ENCODE results near the gene GPR161.

Gene GPR161

GRCh38 chr1:168146626-168147025 lies 9.9 kb upstream of the GPR161 start:
- no peak for DNase-seq (ENCODE audit: low read depth)

DNA sequence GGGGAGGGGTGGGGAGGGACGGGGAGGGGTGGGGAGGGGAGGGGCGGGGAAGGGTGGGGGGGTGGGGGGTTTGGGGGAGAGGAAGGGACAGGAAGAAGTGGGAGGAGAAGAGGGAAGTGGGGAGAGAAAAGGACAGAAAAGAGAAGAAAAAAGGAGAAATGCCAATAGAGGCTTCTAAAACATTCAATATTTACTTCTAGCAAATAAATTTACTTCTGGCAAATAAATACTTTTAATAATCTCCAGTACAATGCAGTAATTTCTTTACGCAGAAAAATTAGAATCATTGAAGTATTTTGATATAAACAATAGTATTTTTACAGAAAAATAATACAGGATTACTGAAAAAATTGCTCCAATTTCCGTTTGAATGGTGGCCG lies 9.4 kb upstream of the GPR161 start:
- DNase-seq (ENCODE audit: low read depth): no peak

DNA sequence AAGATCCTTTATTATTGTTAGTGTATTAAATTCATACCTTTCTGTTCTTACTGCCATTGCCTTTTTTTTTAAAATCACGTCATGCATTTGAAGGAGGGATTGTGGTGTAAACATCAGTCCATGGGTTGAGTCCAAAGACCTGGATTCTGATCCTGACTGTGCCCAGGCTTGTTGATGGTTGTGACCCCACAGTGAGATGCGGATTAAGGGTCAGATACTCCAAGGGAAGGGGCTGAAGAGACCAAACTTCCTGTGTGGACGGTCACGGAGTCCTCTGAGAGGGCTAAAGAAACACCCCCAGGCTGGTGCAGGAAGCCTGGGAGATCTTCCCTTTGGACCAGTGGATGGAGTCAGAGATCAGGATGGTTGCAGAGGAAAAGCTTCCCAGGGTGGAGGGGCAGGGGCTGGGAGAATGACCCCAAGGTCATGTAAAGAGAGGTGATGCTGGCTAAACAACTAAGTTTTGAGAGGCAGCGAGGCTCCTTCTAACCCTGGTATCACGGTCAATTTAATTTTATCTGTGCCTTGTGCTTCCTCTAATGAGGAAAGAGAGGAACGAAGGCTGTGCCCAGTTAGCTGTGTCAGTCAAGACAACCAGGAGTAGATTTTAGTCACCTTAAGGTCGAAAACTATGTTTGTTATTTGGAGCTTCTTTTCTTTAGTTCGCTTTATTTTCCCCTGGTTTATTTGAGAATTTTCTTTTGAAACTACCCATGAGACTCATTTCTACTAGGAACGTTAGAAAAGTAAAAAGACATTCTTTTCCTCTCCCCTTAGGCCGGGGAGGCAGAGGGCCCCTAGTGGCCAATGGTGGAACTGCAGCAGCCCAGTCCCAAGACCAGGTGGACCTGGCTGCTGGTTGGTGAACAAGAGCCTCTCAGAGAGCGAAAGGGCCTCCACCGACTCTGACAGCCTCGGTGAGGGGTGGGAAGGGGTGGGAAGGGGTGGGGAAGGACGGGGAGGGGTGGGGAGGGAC lies 8.7 kb upstream of the GPR161 start:
- no peak for DNase-seq (ENCODE audit: low read depth)

GRCh38 chr1:168141871-168142385 lies 5.2 kb upstream of the GPR161 start:
- DNase-seq (ENCODE audit: low read depth): no peak

- DNase-seq (ENCODE audit: low read depth): no peak
Observed at GRCh38 chr1:168139070-168139469, 2.3 kb upstream of the GPR161 start.

GRCh38 chr1:168138134-168138533 lies 1.4 kb upstream of the GPR161 start:
- no peak for DNase-seq (ENCODE audit: low read depth)

DNA sequence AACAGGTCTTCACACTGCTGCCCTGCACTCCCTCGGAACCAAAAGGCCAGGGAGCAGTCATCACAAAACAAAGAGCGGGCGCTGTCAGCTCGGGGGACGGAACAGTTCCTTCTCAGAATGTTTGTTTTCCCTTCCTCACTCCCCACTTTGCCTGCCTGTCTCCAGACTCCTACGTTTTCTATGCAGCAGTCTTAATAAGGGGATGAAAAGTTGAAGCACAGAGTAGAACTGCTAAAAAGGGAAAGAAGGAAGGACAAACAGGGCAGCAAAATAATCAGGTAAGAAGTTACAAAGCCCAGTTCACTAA lies 738 bp upstream of the GPR161 start:
- DNase-seq (ENCODE audit: low read depth): no peak

GRCh38 chr1:168135921-168136708 lies 615 bp downstream of the GPR161 start:
- DNase-seq (ENCODE audit: low read depth): no peak

DNA sequence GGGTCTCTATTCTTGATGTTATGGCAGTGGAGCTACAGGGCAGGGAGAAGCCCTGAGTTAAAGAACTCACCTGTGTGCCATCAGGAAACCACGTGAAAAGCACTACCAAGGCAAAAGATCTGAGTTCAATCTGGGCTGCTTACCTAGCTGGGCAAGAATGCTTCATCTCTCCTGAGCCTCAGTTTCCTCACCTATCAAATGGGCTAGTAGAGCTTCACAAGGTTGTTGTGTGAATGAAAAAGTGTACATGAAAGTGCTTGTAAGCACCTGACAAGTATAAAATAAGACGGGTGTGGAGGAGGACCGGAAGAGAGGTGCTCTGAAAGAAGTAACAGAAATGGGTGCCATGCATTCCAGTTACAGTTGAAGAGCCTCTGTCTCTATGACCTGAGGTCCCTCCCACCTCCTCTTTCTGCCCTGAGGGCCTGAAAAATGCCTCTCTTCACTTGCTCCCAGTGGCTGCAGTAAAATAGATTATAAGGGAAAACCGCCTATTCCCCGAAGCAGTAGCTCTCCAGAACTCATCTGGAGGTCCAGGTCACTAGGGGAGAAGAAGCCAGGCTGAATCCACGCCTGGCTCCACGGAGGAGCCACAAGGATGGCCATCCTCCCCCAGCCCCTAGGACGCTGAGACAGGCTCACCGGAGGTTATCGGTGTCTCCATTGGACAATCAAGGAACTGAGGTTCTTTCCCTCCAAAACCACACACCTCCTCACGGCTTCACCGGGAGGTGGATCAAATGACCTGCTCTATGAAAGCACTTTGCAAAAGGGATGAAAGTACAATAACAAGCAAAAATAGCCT lies 1.4 kb downstream of the GPR161 start:
- DNase-seq (ENCODE audit: low read depth): no peak

GRCh38 chr1:168134642-168135041 lies 2.1 kb downstream of the GPR161 start:
- DNase-seq (ENCODE audit: low read depth): no peak

GRCh38 chr1:168134132-168134531 lies 2.6 kb downstream of the GPR161 start:
- DNase-seq (ENCODE audit: low read depth): no peak

- DNase-seq (ENCODE audit: low read depth): no peak
Observed at GRCh38 chr1:168129933-168130332, 6.8 kb downstream of the GPR161 start.

DNA sequence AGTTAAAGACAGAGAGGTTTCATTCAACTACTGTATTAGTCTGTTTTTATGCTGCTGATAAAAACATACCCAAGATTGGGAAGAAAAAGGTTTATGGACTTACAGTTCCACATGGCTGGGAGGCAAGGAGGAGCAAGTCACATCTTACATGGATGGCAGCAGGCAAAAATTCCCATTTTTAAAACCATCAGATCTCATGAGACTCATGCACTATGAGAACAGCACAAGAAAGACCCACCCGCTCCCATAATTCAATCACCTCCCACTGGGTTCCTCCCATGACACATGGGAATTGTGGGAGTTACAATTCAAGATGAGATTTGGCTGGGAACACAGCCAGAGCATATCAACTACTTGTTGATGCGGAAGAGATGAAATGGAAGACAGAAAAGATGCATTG lies 9.2 kb downstream of the GPR161 start:
- DNase-seq (ENCODE audit: low read depth): no peak

DNA sequence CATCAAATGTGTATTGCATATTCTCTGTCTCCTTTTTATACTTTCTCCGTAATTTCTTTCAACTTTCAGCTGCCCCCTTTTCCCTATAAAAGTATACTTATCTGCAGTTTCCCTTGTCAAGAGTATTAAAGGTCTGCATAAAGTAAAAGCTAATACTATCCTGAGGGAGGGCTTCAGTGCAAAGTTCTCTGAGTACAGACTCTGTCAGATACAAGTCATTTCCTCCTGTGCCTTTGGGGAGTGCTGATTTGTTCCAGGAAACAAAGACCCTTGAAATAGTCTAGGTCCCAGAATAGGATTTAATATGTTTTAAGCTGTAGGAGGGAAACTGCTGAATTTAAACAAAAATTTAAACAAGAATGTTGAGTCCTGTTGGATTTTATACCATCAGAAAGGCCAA lies 11.7 kb downstream of the GPR161 start:
- no peak for DNase-seq (ENCODE audit: low read depth)

GRCh38 chr1:168121401-168122011 lies 15.2 kb downstream of the GPR161 start:
- DNase-seq (ENCODE audit: low read depth): peak; percentile 79

DNA sequence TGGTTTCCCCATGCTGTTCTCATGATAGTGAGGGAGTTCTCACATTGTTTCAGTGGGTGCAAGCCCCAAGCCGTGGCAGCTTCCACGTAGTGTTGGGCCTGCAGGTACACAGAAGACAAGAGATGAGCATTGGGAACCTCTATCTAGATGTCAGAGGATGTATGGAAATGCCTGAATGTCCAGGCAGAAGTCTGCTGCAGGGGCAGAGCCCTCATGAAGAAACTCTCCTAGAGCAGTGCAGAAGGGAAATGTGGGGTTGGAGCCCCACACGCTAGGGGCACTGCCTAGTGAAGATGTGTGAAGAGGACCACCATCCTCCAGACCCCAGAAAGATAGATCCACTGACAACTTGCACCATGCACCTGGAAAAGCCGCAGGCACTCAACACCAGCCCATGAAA lies 17.0 kb downstream of the GPR161 start:
- DNase-seq (ENCODE audit: low read depth): no peak

- DNase-seq (ENCODE audit: low read depth): no peak
Observed at GRCh38 chr1:168116327-168116799, 20.4 kb downstream of the GPR161 start.

GRCh38 chr1:168114845-168115244 lies 21.9 kb downstream of the GPR161 start:
- DNase-seq (ENCODE audit: low read depth): no peak

DNA sequence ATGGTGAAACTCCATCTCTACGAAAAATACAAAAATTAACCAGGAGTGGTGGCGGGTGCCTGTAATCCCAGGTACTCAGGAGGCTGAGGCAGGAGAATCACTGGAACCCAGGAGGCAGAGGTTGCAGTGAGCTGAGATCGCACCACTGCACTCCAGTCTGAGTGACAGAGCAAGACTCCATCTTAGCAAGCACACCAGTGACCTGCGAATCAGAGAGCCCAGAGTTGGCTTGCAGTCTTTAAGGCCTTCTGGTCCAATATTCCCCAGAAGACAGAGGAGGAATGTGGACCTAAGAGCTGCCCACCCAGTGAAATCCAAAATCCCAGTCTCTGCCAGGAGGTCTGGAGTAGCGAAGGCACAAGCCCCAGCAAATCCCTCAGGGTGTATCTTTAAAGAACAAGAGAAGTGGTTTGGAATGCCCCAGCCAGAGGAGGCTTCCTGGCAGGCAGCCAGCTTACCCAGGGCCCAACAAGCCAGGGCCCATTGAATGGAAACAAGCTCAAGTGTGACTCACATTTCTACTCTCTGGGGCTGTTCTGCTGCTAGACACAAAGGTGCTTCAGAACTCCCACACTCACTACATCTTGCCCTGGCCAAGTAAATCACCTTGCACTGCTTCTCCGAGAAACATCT lies 23.9 kb downstream of the GPR161 start:
- DNase-seq (ENCODE audit: low read depth): no peak

DNA sequence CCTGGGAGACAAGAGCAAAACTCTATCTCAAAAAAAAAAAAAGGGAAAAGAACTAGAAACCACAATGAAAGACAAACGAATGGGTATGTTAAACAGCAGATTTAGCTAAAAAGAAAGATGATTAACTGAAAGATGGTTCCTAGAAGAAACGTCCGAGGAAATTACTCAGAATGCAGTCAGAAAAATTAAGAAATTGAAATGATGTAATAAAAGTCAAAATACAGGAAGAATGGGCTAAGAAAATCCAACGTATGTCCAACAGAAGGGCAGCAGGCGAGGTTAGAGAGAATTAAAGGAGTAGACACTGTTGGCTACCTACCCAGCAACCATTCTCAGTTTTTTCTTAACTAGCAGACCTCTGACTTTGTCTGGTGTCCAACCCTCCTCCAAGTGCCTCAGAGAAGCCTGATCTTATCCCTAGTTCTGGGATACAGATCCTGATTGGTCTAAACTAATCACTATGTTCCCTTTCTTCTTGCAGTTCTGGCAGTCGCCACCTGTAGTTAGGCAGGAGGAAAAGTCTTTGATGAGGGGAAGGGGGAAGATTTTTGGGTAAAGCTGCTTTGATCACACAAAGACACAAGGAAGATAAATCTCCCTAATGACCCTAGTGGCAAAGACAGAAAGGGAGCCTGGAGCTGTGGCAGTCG lies 25.7 kb downstream of the GPR161 start:
- DNase-seq (ENCODE audit: low read depth): no peak

GRCh38 chr1:168106274-168106673 lies 30.5 kb downstream of the GPR161 start:
- DNase-seq (ENCODE audit: low read depth): no peak
